Measurements from ENCODE around the gene COL17A1.

DNA sequence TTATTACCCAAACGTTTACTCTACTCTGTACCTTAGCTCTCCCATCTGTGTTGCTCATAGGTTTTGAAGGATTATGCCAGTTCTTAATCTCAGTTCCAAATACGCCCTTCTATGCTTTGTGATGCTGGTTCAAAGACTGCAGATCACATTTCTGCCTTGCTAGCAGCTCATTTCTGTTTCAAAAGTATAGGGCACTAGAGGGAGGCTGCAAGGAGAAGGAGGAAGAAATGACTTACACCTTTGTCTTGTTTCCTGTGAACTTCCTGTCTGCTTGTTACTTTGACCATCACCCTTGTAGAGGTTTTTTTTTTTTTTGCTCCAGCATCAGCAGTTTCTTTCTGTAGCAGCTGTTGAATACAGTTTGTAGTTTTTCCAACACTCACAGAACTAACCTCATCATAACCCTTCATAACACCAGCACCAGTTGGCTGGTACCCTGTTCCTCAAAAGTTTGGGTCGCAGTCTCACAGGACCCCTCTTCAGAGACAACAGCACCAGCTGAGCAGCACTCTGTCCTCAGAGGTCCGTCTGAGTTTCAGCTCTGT, 102.2 kb downstream of the COL17A1 start:
- TF ChIP-seq, protein P1, sequence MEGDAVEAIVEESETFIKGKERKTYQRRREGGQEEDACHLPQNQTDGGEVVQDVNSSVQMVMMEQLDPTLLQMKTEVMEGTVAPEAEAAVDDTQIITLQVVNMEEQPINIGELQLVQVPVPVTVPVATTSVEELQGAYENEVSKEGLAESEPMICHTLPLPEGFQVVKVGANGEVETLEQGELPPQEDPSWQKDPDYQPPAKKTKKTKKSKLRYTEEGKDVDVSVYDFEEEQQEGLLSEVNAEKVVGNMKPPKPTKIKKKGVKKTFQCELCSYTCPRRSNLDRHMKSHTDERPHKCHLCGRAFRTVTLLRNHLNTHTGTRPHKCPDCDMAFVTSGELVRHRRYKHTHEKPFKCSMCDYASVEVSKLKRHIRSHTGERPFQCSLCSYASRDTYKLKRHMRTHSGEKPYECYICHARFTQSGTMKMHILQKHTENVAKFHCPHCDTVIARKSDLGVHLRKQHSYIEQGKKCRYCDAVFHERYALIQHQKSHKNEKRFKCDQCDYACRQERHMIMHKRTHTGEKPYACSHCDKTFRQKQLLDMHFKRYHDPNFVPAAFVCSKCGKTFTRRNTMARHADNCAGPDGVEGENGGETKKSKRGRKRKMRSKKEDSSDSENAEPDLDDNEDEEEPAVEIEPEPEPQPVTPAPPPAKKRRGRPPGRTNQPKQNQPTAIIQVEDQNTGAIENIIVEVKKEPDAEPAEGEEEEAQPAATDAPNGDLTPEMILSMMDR (conservative IDR thresholded peaks at IDR 0.05): no peak
- no peak for TF ChIP-seq EZH2 (IDR thresholded peaks at IDR 0.05; ENCODE audit: low read depth)

All from PC-9 (cell line).